HG03442 (cell line): ENCODE results near the gene HOOK1.
"Not testable (repeated sequence)": the region's sequence is repeated elsewhere in the genome, so short reads cannot be mapped to it uniquely, and the experiment has no call there.

Experiments used
- ATAC-seq: cut with Tn5 transposase; IDR thresholded peaks from one replicate; pipeline ENCODE4 v1.9.1; 2021; ENCODE audit warnings: mild to moderate bottlenecking, moderate library complexity; ENCODE audit not compliant: unreplicated experiment

Gene HOOK1

DNA sequence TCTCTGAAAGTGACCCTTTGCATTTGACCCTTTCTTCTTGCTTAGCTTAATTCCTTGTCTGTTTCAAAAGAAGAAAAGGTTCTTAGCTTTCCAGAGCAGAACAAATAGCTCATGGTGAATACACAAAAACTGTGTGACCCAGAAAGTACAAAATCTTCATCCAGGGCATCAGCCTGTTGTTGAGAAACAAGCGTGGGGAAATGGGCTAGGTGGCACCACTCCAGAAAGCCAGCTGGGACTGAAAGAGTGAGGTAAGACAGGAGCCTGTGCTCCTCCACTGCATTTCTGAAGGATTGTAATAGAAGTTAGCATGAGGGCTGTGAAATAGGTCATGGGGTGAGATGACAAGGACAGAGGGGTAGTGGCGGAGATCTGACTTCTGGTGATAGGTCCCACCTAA is 66.0 kb downstream of the HOOK1 start:
- no peak for ATAC-seq

DNA sequence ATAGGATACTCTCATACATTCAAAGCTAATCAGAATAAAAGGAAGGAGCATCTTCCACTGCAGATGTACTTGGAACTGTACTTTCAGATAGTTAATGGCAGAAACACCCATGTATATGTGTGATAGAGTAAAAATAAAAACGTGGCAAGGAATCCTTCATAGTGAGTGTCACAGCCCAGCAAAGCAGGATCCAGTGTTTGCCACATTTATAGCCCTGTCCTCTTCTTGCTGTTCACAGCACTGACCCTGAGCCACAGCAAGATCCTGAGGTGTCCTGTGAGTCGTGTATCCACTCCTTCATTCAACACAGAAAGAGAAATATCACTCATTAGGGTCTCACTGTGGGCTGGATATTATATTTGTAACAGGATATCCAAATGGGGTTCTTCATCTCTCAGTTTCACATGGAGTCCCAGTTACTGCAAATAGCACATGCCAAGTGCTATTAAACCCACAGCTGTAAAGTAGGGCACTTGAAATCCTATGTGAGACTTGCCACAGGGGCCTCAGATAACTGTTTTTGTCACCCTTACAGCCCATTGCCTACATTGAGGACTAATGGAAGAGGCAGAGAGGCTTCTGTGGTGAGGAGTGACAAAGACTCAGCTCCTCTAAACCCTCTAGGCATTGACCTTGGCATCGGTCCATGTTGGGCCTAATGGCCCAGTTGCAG is 70.5 kb downstream of the HOOK1 start:
- ATAC-seq: no peak

DNA sequence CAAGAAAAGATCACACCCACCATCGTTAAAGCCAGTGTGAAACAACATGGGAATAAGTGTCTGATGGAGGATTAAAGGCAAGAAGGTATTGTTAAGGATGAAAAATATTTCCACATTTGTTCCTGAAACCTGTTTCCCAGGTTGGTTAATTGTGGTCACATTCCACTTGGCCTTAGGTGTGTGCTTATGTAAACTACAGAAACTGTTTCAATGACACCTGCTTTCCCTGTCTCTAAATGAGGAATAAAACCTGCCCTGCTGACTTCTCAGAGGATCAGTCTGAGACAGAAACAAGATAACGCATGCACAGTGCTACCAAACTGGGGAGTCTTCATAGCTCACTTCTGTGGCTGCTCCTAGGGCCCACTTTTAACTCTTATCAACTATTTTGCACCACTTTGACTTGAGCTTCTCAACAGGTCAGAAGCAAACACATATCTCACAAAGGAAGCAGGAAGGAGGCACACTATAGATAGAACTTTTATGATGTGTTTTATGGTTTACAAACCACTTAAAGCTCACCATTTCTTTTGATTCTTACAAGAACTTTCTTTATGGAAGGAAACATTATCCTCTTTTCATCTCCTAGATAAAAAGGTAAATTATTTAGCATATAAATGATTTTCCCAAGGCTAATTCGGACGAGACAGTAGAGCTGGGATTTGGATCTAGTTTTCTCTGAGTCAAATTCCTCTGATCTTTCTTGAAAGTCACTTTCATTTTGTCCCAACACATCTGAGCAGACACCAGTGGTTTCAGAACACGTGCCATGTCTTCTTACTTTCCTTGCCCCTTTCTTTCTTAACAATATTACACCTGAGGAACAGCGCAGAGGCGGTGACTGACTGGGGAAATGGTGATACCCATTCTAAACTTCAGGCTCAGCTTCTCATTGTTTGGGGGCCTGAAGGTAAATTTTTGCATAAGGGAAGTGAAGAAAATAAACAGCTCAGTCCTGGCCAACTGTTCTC is 78.4 kb downstream of the HOOK1 start:
- no peak for ATAC-seq

DNA sequence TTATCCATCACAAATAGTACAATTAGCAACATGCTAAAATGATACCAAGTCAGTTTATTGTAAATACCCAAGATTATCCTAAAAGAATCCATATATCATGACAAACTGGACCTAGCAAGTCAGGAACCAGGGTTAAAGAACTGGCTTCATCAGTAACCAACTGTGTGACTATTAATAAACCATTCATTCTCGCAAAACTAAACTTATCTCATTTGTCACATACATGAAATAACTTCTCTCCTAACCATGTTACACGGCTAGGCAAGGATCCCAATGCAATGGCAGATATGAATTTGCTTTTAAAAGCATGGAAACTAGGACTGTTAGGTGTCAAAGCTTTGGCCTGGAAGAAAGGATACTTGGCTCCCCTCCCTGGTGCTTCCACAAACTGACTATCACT is 82.4 kb downstream of the HOOK1 start:
- no peak for ATAC-seq

DNA sequence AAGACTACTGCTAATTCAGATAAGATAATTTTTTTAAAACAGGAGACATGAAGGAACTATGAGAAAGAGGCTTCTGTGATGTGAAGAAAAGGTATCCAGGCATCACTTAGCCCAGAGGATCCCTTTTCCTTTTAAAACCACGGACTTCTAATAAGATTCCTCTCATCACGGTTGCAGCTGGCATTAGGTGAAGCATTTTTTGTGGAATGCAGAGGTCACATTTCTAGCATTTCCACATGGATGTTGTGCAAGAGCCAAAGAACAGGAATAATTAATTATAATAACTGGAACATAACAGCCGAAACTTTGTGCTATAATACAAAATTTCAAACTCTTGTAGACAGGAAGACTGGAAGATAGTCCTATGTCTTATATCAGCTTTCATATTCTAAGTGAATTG is 84.2 kb downstream of the HOOK1 start:
- ATAC-seq: no peak

DNA sequence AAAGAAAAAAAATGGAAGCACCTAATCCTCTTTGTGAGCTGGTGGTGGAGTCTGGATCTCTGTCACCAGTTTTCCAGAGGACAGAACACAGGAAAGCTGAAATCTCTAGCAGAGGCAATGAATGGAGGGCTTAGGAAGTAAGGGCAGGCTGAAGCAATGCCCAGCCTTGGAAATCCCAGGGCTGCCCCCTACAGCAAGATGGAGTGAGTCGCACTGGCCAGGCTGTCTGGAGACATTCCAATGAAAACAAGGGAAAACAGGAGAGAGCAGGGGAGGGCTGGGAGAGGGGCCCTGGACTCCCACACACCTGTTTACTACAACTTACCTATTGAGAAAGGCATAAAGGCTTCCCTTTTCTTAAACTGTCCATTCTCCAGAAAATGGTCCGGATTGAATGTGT is 85.9 kb downstream of the HOOK1 start:
- no peak for ATAC-seq

DNA sequence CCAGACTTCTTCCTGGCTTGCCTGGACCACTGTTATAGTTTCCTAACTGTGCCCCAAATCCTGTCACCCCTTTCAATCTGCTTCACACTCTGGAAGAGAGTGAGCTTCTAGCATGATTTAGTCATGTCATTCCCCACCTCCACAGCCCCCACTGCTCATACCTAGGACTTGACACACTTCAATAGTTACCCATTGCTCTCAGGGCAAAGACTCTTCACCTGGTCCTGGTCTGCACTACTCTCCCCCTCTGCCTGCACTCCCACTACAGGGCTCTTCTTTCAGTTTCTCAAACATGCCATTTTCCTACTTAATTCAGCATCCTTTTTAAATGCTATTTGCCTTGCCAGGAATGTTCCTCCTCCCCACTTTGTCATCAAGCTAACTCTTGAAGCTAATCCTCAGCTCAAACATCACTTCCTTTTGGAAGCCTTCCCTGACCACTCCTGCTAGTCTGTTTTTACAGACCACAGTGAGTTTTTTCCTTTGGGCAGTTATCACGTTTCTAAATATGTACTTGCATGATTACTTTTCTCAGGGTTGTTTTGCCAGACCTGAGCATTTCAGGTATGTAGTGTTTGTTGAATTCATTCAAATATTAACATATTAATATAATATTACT is 87.1 kb downstream of the HOOK1 start:
- ATAC-seq: no peak

DNA sequence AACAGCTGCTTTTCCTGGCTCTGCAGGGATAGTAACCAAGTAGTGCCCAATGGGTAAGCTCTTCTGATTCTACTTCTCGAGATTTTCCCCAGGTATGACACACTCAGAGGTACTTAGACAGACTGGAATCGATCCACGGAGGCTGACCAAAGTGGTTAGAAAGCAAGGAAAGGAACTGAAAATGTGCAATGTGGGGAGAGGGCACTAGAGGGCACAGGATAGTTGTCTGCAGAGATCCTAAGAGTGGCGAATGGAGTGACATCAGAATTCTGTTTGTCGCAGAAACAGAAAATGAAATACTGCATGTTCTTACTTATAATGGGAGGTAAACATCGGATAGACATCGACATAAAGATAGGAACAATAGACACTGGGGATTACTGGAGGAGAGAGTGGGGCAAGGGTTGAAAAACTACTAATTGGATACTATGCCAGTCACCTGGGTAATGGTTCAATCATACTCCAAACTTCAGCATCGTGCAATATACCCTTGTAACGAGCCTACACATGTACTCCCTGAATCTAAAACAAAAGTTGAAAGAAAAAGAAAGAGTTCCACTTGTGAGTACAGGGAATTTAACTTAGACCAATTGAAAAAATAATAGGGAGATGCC is 88.5 kb downstream of the HOOK1 start:
- no peak for ATAC-seq

DNA sequence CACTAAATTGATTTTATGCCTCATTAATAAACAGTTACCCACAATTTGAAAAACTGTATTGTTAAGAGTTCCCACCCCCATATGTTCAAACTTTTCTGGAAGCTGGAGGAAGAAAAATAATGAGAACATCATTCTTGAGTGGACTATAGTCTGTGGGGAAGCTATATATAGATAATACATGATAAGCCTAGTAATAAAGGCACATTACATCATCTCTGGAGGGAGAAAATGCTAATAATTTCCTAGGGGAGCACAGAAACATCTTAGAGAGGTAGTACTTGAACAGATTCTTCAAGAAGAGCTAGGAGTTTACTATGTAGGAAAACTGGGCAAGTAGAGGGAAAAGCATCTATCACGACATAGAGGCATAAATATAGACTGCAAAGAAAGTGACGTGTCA is 92.2 kb downstream of the HOOK1 start:
- no peak for ATAC-seq

DNA sequence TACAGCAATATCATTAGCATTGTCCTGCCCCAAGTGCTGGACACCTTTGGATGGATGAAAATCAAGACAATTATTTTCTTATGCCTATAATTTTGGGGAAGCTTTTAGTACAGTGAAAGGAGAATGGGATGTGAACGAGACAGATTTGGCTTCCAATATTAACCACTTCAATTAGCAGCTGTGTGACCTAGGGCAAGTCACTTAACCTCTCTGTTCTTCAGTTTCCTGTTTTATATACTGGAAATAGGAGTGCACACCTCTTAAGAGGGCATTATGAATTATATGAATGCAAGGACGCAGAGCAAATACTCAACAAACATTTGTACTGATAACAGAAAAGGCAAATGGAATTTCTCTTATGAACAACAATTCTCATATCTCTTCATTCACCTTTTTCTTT is 93.3 kb downstream of the HOOK1 start:
- ATAC-seq: no peak

DNA sequence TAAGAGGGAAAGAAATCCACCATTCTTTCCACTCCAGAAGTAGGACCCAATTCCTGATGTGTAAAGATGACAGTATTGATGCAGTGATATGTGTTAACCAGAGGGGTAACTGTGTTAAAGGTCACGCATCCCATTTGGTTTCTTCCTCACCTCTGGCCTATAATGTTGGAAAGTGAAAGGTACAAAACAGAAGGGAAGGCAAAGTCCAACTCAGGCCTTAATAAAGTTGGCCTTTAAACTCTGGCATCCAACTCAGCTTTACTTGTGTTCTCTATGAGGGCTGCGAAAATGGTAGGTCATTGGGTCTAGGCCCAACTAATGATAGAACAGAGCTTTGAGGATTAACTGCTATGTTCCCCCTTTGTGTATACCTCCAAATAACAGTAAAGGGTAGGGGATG is 93.9 kb downstream of the HOOK1 start:
- no peak for ATAC-seq

DNA sequence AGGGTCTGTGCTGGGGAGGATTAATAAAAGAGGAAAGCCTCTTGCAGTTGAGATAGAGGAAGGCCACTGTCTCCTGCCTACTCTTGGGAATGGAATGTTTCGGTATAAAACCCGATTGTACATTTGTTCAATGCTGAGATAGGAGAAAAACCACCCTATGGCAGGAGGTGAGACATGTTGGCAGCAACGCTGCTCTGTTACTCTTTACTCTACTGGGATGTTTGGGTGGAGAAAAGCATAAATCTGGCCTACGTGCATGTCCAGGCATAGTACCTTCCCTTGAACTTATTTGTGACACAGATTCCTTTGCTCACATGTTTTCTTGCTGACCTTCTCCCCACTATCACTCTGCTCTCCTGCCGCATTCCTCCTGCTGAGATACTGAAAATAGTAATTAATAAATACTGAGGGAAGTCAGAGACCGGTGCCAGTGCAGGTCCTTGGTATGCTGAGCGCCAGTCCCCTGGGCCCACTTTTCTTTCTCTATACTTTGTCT is 100.1 kb downstream of the HOOK1 start:
- ATAC-seq: not testable (repeated sequence)

DNA sequence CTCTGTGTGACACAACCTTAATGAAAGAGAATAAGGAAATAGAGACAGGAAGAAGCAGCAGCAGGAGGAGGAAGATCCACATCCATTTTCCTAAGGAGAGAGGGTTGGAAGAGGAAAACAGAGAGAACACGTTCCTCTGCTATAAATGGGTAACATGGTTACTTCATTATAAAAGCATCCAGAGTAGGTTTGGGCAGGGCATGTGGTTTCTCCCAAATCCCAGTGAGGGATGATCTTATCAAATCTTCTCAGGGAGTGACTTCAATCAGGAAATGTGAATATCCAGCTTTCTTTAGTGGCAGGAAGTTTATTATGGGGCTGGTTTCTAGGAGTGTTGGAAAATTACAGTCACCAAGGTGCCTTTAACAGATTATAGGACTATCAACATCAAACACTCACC is 100.8 kb downstream of the HOOK1 start:
- ATAC-seq: no peak

DNA sequence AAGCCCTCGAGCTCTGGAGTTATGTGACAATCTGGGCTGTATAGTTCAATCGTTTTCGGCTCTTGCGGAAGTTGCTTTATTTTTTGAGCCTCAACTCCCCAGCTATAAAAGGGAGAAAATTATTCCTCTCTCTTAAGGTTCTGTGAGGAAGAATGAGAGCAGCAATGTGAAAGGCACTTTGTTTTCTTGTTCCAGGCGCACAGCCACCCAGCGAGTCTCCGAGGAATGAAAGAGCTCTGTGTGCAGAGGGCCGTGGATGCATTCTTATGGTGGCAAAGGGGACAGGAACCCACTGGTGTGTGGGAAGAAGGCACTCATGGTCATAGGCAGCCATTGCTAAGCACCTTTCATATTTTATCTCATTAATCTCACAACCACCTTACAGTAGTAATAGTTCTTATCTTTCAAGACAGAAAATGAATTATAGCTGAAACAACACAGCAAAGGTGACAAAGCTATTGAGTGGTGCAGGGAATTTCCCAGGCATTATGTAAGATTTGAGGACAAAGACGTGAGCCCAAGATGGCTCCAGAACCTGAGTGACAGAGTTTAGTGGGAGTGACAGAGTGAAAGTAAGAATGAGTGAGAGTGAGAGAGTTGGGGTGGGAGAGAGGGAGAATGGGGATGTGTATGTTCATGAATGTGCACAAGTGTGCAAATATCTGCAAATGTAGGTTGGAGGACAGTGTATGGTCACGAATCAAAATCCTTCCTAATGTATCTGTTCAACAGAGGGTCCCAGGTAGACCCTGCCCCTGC is 102.5 kb downstream of the HOOK1 start:
- ATAC-seq: no peak

DNA sequence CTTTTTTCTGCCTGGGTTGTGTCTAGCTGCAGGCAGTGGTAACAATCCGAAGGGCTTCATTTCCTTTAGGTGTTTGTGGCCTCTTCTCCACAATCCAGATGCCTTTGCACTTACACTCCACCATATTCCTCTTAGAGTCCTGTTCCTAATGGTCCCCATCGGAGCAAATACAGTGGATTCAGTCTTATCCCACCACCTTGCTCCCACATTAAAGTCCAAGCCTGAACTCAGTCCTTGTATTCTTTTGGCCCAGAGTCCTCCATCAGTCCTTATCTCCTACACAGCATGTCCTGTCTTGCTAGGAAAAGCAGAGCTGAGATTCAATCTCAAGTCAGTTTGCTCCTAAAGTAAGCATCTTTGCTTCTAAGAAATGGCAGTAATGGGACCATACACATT is 103.0 kb downstream of the HOOK1 start:
- no peak for ATAC-seq

DNA sequence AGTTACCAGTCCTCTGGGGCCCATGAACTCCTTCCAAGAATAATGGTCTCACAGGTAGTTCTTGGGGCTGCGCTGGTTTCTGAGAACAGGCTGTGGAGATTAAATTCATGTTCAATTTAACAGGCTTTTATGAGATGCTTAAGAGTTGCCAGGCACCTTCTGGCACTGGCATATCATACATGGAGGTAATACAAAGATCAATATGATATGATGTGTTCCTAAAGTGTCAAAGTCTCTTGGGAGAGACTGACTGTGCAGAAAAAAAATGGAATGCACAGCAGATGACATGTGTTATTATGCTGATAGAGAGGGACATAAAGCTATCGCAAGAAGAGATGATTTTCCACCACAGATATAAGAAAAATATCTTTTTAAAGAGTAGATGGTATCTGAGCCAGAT is 105.0 kb downstream of the HOOK1 start:
- no peak for ATAC-seq

DNA sequence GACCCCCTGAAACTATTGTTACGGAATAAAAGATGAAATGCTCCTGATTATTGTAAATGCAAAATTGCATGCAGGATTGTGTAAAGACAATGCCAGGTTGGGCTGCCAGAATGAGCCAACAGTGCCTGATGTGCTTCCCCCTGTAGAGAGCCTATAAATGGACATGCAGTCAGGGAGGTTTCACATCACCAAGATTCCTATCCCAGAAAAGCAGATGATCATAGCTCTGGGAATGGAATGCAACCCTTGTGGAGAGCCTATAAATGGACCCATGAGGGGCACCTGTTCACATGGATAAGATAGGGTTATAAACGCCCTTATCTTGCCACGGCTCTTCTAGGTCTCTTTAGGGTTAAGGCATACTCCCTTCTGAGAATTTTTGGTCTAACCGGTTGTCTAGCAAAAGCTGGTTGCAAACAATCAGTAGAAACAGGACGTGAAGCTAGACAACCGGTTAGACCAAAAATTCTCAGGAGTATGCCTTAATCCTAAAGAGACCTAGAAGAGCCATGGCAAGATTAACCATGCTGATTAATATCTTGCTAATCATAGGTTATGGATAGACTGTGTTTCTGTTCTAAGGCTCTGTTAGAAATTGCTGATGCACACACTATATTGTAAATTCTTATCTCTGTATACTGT is 106.6 kb downstream of the HOOK1 start:
- not testable (repeated sequence) for ATAC-seq

DNA sequence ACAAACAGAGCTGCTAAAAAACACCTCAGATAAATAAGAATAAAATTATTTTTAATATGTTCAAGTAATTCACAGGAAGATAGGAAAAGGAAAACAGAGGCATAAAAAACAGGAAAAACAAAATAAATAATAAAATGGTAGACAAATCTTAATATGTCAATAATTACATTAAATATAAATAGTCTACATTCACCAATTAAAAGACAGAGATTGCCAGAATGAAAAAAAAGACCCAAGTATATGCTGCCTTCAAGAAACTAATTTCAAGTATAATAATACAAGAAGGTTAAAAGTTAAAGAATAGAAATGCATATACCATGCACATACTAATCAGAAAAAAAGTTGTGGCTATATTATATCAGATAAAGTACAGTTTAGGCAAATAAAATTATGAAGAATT is 109.9 kb downstream of the HOOK1 start:
- no peak for ATAC-seq
